GM19351 (cell line): Measurements from ENCODE around the gene SPATA46.

Experiments used
- ATAC-seq: cut with Tn5 transposase; IDR thresholded peaks from one replicate; pipeline ENCODE4 v1.9.1; 2021; ENCODE audit warnings: mild to moderate bottlenecking, moderate library complexity; ENCODE audit not compliant: unreplicated experiment

SPATA46 gene

GRCh38 chr1:162391790-162392563, 15.3 kb upstream of the SPATA46 start:
- ATAC-seq: peak; percentile 50

GRCh38 chr1:162390396-162391185, 13.9 kb upstream of the SPATA46 start:
- no peak for ATAC-seq

- no peak for ATAC-seq
Observed at GRCh38 chr1:162389971-162390370, 13.3 kb upstream of the SPATA46 start.

GRCh38 chr1:162389021-162389818, 12.6 kb upstream of the SPATA46 start:
- ATAC-seq: no peak

- no peak for ATAC-seq
Observed at GRCh38 chr1:162388615-162389014, 12.0 kb upstream of the SPATA46 start.

- no peak for ATAC-seq
Observed at GRCh38 chr1:162388083-162388594, 11.5 kb upstream of the SPATA46 start.

GRCh38 chr1:162387226-162388082, 10.8 kb upstream of the SPATA46 start:
- ATAC-seq: no peak

- ATAC-seq: no peak
Observed at GRCh38 chr1:162386292-162387225, 9.9 kb upstream of the SPATA46 start.

GRCh38 chr1:162385702-162386101, 9.0 kb upstream of the SPATA46 start:
- no peak for ATAC-seq

- no peak for ATAC-seq
Observed at GRCh38 chr1:162385280-162385623, 8.6 kb upstream of the SPATA46 start.

- no peak for ATAC-seq
Observed at GRCh38 chr1:162384601-162385279, 8.1 kb upstream of the SPATA46 start.

- no peak for ATAC-seq
Observed at GRCh38 chr1:162384116-162384515, 7.5 kb upstream of the SPATA46 start.

- ATAC-seq: no peak
Observed at GRCh38 chr1:162383516-162383915, 6.9 kb upstream of the SPATA46 start.

- ATAC-seq: no peak
Observed at GRCh38 chr1:162383091-162383490, 6.4 kb upstream of the SPATA46 start.

GRCh38 chr1:162381941-162382750, 5.5 kb upstream of the SPATA46 start:
- ATAC-seq: no peak

GRCh38 chr1:162381383-162381782, 4.7 kb upstream of the SPATA46 start, which contains the start of gene C1orf226:
C1orf226 (plus strand) TSS chr1:162381728; CDS start chr1:162381902, 174 bp downstream.
- no peak for ATAC-seq

GRCh38 chr1:162380061-162380846, 3.6 kb upstream of the SPATA46 start:
- ATAC-seq: no peak
